ENCODE measurements around the gene IVNS1ABP.

DNA sequence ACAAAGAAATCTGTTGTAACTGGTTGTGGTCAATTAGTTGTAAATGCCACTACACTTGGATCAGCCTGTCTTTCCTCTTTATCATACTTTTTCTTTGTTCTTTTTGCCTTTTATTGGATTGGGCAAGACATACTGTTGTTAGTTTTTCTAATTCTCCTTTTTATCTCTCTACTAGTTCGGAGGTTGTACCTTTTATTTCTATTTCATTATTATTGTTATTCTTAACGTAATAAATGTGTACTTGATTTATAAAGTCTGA is 59.2 kb downstream of the IVNS1ABP start:
- no peak for TF ChIP-seq POLR2A (IDR thresholded peaks at IDR 0.05)
- no peak for TF ChIP-seq CTCF (IDR thresholded peaks at IDR 0.05)
- no peak for TF ChIP-seq POLR2AphosphoS5 (IDR thresholded peaks at IDR 0.05)

Measured in suprapubic skin (tissue), 4 donors.